Activated naive CD4-positive, alpha-beta T cell treated with anti-CD3 and anti-CD28 coated beads, Interleukin-2, amount 10 ng/mL, durations not matched to agents 7 days and 5 days (primary cell): ENCODE results near the gene C8G.

Experiments used
- CTCF ChIA-PET: fragments of 350-600 bp; sonication (Branson Sonifier 250); formaldehyde crosslinking; loops from one replicate; lab custom pipeline; 2021; ENCODE audit warnings: antibody characterized with exemption; lab: Charles Lee
- DNase-seq: peaks from one replicate; pipeline ENCODE4 v3.0.0-alpha.2; 2020
- H3K27ac Mint-ChIP-seq: one replicate; pipeline ENCODE4 v1.8.0; 2021; ENCODE audit warnings: mild to moderate bottlenecking, moderate library complexity, mixed read lengths
- H3K27me3 Mint-ChIP-seq: one replicate; pipeline ENCODE4 v1.8.0; 2021; ENCODE audit warnings: mild to moderate bottlenecking, mixed read lengths
- H3K36me3 Mint-ChIP-seq: one replicate; pipeline ENCODE4 v1.8.0; 2021; ENCODE audit warnings: mixed read lengths
- H3K4me1 Mint-ChIP-seq: one replicate; pipeline ENCODE4 v1.8.0; 2021; ENCODE audit warnings: mixed read lengths
- H3K4me3 Mint-ChIP-seq: one replicate; pipeline ENCODE4 v1.8.0; 2021; ENCODE audit warnings: mild to moderate bottlenecking, moderate library complexity, mixed read lengths
- H3K9me3 Mint-ChIP-seq: one replicate; pipeline ENCODE4 v1.8.0; 2021; ENCODE audit warnings: mixed read lengths

The C8G gene

GRCh38 chr9:136949817-136950655, 5.0 kb downstream of the C8G start:
- CTCF ChIA-PET: interaction anchor here (1.1 kb wide), 1 partner anchor 19 kb away, joined by 3 read pairs; no protein-coding TSS in a partner anchor
- Mint-ChIP-seq H3K27ac (peak overlapping the region; percentile 85), H3K36me3 (no peaks in the 10 kb centered on the region), H3K4me1 (peaks cover 18% of the 10 kb centered on the region), H3K4me3 (peak overlapping the region; percentile 84), H3K9me3 (no peaks in the 10 kb centered on the region), H3K27me3 (peaks cover 5% of the 10 kb centered on the region)
- DNase-seq: peak; percentile 99

- Mint-ChIP-seq H3K27me3 (peaks cover 10% of the 10 kb centered on the region), H3K9me3 (no peaks in the 10 kb centered on the region), H3K4me1 (peaks cover 16% of the 10 kb centered on the region), H3K27ac (peak overlapping the region; percentile 85), H3K4me3 (peak overlapping the region; percentile 82), H3K36me3 (no peaks in the 10 kb centered on the region)
- DNase-seq: no peak
- CTCF ChIA-PET: interaction anchor here (0.8 to 1.4 kb wide), 3 partner anchors 18 to 84 kb away, joined by 3 to 5 read pairs (median 3); no protein-coding TSS in a partner anchor
These were observed 5.7 kb downstream of the C8G start for GRCh38 chr9:136950656-136951276.

- H3K27me3 Mint-ChIP-seq: peaks cover 10% of the 10 kb centered on the region
- DNase-seq: no peak
- no peak within 1 kb of the TSS for H3K27ac Mint-ChIP-seq
- H3K36me3 Mint-ChIP-seq: no peaks in the 10 kb centered on the region
- CTCF ChIA-PET: interaction anchor here (0.8 to 1.4 kb wide), 3 partner anchors 17 to 83 kb away, joined by 3 to 5 read pairs (median 3); no protein-coding TSS in a partner anchor
- H3K4me3 Mint-ChIP-seq: no peak within 1 kb of the TSS
- peaks cover 16% of the 10 kb centered on the region for H3K4me1 Mint-ChIP-seq
- peaks cover 6% of the 10 kb centered on the region for H3K9me3 Mint-ChIP-seq
These were observed 6.7 kb downstream of the C8G start, which contains the start of gene LCN12 for GRCh38 chr9:136951541-136952320. Gene LCN12, plus strand, starts transcription at chr9:136952273. Its CDS starts 55 bp downstream, at chr9:136952328.

GRCh38 chr9:136952321-136952850, 7.3 kb downstream of the C8G start:
- Mint-ChIP-seq H3K4me1 (peaks cover 16% of the 10 kb centered on the region), H3K27me3 (peaks cover 10% of the 10 kb centered on the region), H3K36me3 (no peaks in the 10 kb centered on the region), H3K27ac (no peak overlapping the region), H3K9me3 (peaks cover 7% of the 10 kb centered on the region), H3K4me3 (no peak overlapping the region)
- CTCF ChIA-PET: no interaction called here
- DNase-seq: no peak

DNA sequence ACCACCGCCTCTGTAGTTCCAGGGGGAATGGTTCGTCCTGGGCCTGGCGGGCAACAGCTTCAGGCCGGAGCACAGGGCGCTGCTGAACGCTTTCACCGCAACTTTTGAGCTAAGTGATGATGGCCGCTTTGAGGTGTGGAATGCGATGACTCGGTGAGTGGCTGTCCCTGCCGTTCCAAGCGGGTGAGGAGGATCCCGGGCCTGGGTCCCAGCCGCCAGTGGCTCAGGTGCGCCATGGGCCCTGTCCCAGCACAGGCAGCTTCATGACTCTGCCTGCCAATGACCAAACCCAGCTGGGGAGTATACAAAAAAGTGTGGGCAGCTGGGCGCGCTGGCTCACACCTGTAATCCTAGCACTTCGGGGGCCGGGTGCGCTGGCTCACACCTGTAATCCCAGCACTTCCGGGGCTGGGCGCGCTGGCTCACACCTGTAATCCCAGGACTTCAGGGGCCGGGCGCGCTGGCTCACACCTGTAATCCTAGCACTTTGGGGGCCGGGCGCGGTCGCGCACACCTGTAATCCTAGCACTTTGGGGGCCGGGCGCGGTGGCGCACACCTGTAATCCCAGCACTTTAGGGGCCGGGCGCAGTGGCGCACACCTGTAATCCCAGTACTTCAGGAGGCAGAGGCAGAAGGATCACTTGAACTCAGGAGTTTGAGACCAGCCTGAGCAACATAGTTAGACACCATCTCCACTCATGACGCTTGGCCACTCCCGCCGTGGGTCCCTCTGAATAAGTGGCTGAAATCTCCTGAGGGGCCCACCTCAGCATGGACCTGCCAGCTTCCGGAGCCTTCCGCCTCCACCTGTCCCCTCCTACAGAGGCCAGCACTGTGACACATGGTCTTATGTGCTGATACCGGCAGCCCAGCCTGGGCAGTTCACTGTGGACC, 8.1 kb downstream of the C8G start:
- H3K27ac Mint-ChIP-seq: no peak overlapping the region
- H3K4me1 Mint-ChIP-seq: peaks cover 14% of the 10 kb centered on the region
- DNase-seq: no peak
- H3K27me3 Mint-ChIP-seq: peaks cover 10% of the 10 kb centered on the region
- no peak overlapping the region for H3K4me3 Mint-ChIP-seq
- CTCF ChIA-PET: no interaction called here
- peaks cover 7% of the 10 kb centered on the region for H3K9me3 Mint-ChIP-seq
- no peaks in the 10 kb centered on the region for H3K36me3 Mint-ChIP-seq

GRCh38 chr9:136953771-136954269, 8.8 kb downstream of the C8G start:
- no peak for DNase-seq
- H3K27me3 Mint-ChIP-seq: peaks cover 17% of the 10 kb centered on the region
- H3K4me1 Mint-ChIP-seq: peaks cover 11% of the 10 kb centered on the region
- no peak overlapping the region for H3K27ac Mint-ChIP-seq
- CTCF ChIA-PET: no interaction called here
- peaks cover 7% of the 10 kb centered on the region for H3K9me3 Mint-ChIP-seq
- no peak overlapping the region for H3K4me3 Mint-ChIP-seq
- H3K36me3 Mint-ChIP-seq: no peaks in the 10 kb centered on the region

- Mint-ChIP-seq H3K9me3 (peaks cover 7% of the 10 kb centered on the region), H3K4me1 (peaks cover 10% of the 10 kb centered on the region), H3K27me3 (peaks cover 17% of the 10 kb centered on the region), H3K27ac (no peak overlapping the region), H3K36me3 (no peaks in the 10 kb centered on the region), H3K4me3 (no peak overlapping the region)
- no peak for DNase-seq
- CTCF ChIA-PET: no interaction called here
These were observed 9.4 kb downstream of the C8G start for GRCh38 chr9:136954270-136955083.

GRCh38 chr9:136955202-136955942, 10.3 kb downstream of the C8G start:
- no peak for DNase-seq
- Mint-ChIP-seq H3K4me3 (no peak overlapping the region), H3K27ac (no peak overlapping the region), H3K36me3 (no peaks in the 10 kb centered on the region), H3K9me3 (peaks cover 7% of the 10 kb centered on the region), H3K27me3 (peaks cover 17% of the 10 kb centered on the region), H3K4me1 (peaks cover 12% of the 10 kb centered on the region)
- CTCF ChIA-PET: no interaction called here

- CTCF ChIA-PET: no interaction called here
- H3K4me3 Mint-ChIP-seq: no peak overlapping the region
- H3K4me1 Mint-ChIP-seq: peaks cover 14% of the 10 kb centered on the region
- H3K27ac Mint-ChIP-seq: no peak overlapping the region
- peaks cover 17% of the 10 kb centered on the region for H3K27me3 Mint-ChIP-seq
- no peaks in the 10 kb centered on the region for H3K36me3 Mint-ChIP-seq
- DNase-seq: no peak
- H3K9me3 Mint-ChIP-seq: peaks cover 7% of the 10 kb centered on the region
These were observed 10.9 kb downstream of the C8G start for GRCh38 chr9:136955943-136956335.

GRCh38 chr9:136956604-136957003, 11.6 kb downstream of the C8G start:
- CTCF ChIA-PET: no interaction called here
- no peaks in the 10 kb centered on the region for H3K36me3 Mint-ChIP-seq
- no peak for DNase-seq
- peaks cover 7% of the 10 kb centered on the region for H3K9me3 Mint-ChIP-seq
- peaks cover 19% of the 10 kb centered on the region for H3K27me3 Mint-ChIP-seq
- no peak overlapping the region for H3K4me3 Mint-ChIP-seq
- H3K27ac Mint-ChIP-seq: no peak overlapping the region
- peaks cover 16% of the 10 kb centered on the region for H3K4me1 Mint-ChIP-seq

GRCh38 chr9:136957461-136957860, 12.4 kb downstream of the C8G start:
- H3K36me3 Mint-ChIP-seq: no peaks in the 10 kb centered on the region
- H3K27me3 Mint-ChIP-seq: peaks cover 21% of the 10 kb centered on the region
- H3K27ac Mint-ChIP-seq: no peak overlapping the region
- H3K9me3 Mint-ChIP-seq: peaks cover 7% of the 10 kb centered on the region
- CTCF ChIA-PET: no interaction called here
- no peak for DNase-seq
- no peak overlapping the region for H3K4me3 Mint-ChIP-seq
- H3K4me1 Mint-ChIP-seq: peaks cover 21% of the 10 kb centered on the region

- H3K27me3 Mint-ChIP-seq: peaks cover 21% of the 10 kb centered on the region
- no peak overlapping the region for H3K4me3 Mint-ChIP-seq
- peaks cover 26% of the 10 kb centered on the region for H3K4me1 Mint-ChIP-seq
- H3K27ac Mint-ChIP-seq: no peak overlapping the region
- DNase-seq: no peak
- peaks cover 7% of the 10 kb centered on the region for H3K9me3 Mint-ChIP-seq
- CTCF ChIA-PET: no interaction called here
- H3K36me3 Mint-ChIP-seq: no peaks in the 10 kb centered on the region
These were observed 12.9 kb downstream of the C8G start for GRCh38 chr9:136957901-136958300.
